Stimulated activated CD4-positive, alpha-beta T cell treated with anti-CD3 and anti-CD28 coated beads, Interleukin-4, amount 100 ng/mL, for 48 hours (primary cell): Measurements from ENCODE around the gene FADS3.

ENCODE experiments used
- DNase-seq, 2 donors: peaks; one replicate each; pipeline ENCODE4 v3.0.0-alpha.2; 2020; ENCODE audit warnings: low read depth in 2 of 2

FADS3 gene

GRCh38 chr11:61860054-61860903, 31.1 kb downstream of the FADS3 start:
- no peak for DNase-seq

- no peak for DNase-seq
Measured at GRCh38 chr11:61855939-61856680, 35.2 kb downstream of the FADS3 start.

- no peak for DNase-seq
Measured at GRCh38 chr11:61854966-61855714, 36.2 kb downstream of the FADS3 start.

- DNase-seq, result no peak
Measured at GRCh38 chr11:61854206-61854895, 37.0 kb downstream of the FADS3 start.

GRCh38 chr11:61853698-61854169, 37.6 kb downstream of the FADS3 start:
- DNase-seq, result no peak

- no peak for DNase-seq
Measured at GRCh38 chr11:61851900-61852295, 39.4 kb downstream of the FADS3 start.

- no peak for DNase-seq
Measured at GRCh38 chr11:61851113-61851899, 40.0 kb downstream of the FADS3 start.

GRCh38 chr11:61850687-61851086, 40.7 kb downstream of the FADS3 start:
- DNase-seq, result no peak

GRCh38 chr11:61848631-61849030, 42.7 kb downstream of the FADS3 start:
- DNase-seq, result no peak

- no peak for DNase-seq
Measured at GRCh38 chr11:61847914-61848581, 43.3 kb downstream of the FADS3 start.

- DNase-seq, result no peak
Measured at GRCh38 chr11:61846362-61847020, 44.9 kb downstream of the FADS3 start.

GRCh38 chr11:61844909-61845565, 46.3 kb downstream of the FADS3 start:
- DNase-seq, result no peak

- DNase-seq, result no peak
Measured at GRCh38 chr11:61842528-61842820, 48.9 kb downstream of the FADS3 start.

- DNase-seq, result no peak
Measured at GRCh38 chr11:61841636-61842527, 49.5 kb downstream of the FADS3 start.

GRCh38 chr11:61840371-61840770, 51.0 kb downstream of the FADS3 start:
- no peak for DNase-seq

GRCh38 chr11:61839742-61840141, 51.6 kb downstream of the FADS3 start:
- DNase-seq, result no peak

- no peak for DNase-seq
Measured at GRCh38 chr11:61838921-61839320, 52.4 kb downstream of the FADS3 start.

GRCh38 chr11:61838501-61838900, 52.8 kb downstream of the FADS3 start:
- no peak for DNase-seq
